K562 (cell line): Measurements from ENCODE around the gene C10orf105. TPM values are rescaled to one million over a fixed set of nuclear protein-coding genes. Genes with fewer than 3 reads are reported as not detected.
A peak's percentile ranks its signal among the peaks of the same experiment; 100 is the strongest.

Experiments used
- ARNT ChIP-seq, 2 experiments: fragments of 450-650 bp; IDR thresholded peaks; 2 replicates each; pipeline ENCODE4 v1.6.1; 2016; ENCODE audit warnings: mild to moderate bottlenecking in 1 of 2
- CHD2 ChIP-seq: IDR thresholded peaks from 2 replicates; pipeline ENCODE4 v1.6.1; 2011; ENCODE audit warnings: low read depth, low read length
- E2F3 ChIP-seq: fragments of 250-450 bp; sonication (Bioruptor Pico); IDR thresholded peaks from 2 replicates; pipeline ENCODE4 v1.4.0; 2020; ENCODE audit warnings: mild to moderate bottlenecking
- EP400 ChIP-seq: fragments of 450-650 bp; IDR thresholded peaks from 2 replicates; pipeline ENCODE4 v1.6.1; 2017; ENCODE audit warnings: antibody characterized with exemption, mild to moderate bottlenecking, moderate library complexity
- ESRRB ChIP-seq: fragments of 250-450 bp; sonication (Bioruptor Pico); IDR thresholded peaks from 2 replicates; pipeline ENCODE4 v1.5.0; 2020; ENCODE audit warnings: mild to moderate bottlenecking, moderate library complexity, borderline replicate concordance
- GTF2E2 ChIP-seq: fragments of 200-800 bp; sonication (Bioruptor generic); IDR thresholded peaks from 2 replicates; pipeline ENCODE4 v1.6.1; 2016; ENCODE audit warnings: missing genetic modification characterization, missing compliant biosample characterization
- KDM4B ChIP-seq, 2 experiments: fragments of 450-650 bp in 1 of 2; sonication (generic) in 1 of 2; IDR thresholded peaks; 2 replicates each; pipeline ENCODE4 v1.6.1; 2016 to 2017; ENCODE audit warnings: borderline replicate concordance in 2 of 2, antibody characterized with exemption in 1 of 2, low read depth in 1 of 2, mild to moderate bottlenecking in 1 of 2
- MCM7 ChIP-seq, 2 experiments: fragments of 450-650 bp; IDR thresholded peaks; 2 replicates each; pipeline ENCODE4 v1.6.1; 2016 to 2018
- MEIS2 ChIP-seq: fragments of 450-650 bp; IDR thresholded peaks from 2 replicates; pipeline ENCODE4 v1.6.1; 2014; ENCODE audit warnings: mild to moderate bottlenecking; ENCODE audit not compliant: partially characterized antibody
- MTA3 ChIP-seq: fragments of 450-650 bp; formaldehyde crosslinking; IDR thresholded peaks from 2 replicates; pipeline ENCODE4 v1.6.1; 2017; ENCODE audit warnings: mild to moderate bottlenecking, borderline replicate concordance
- OTX1 ChIP-seq: fragments of 450-650 bp; formaldehyde crosslinking; IDR thresholded peaks from 2 replicates; pipeline ENCODE4 v1.4.0; 2022; ENCODE audit warnings: mild to moderate bottlenecking
- POLR3A ChIP-seq: IDR thresholded peaks from 2 replicates; pipeline ENCODE4 v1.6.1; 2011; ENCODE audit warnings: borderline replicate concordance, mild to moderate bottlenecking, moderate library complexity; ENCODE audit not compliant: insufficient read length, insufficient read depth; ENCODE audit errors: extremely low read depth
- SFPQ ChIP-seq: fragments of 200-400 bp; formaldehyde crosslinking; IDR thresholded peaks from 2 replicates; pipeline ENCODE4 v1.6.1; 2017; ENCODE audit warnings: mild to moderate bottlenecking, low read depth, low read length, moderate library complexity
- SPI1 ChIP-seq: IDR thresholded peaks from 2 replicates; pipeline ENCODE4 v1.6.1; 2011; ENCODE audit warnings: low read depth, low read length, control low read depth, borderline replicate concordance
- TAF1 ChIP-seq: IDR thresholded peaks from 2 replicates; pipeline ENCODE4 v1.6.1; 2011; ENCODE audit warnings: mild to moderate bottlenecking, low read length, moderate library complexity; ENCODE audit not compliant: insufficient read depth, control insufficient read depth, severe bottlenecking; ENCODE audit errors: extremely low read depth
- TCF7L2 ChIP-seq: fragments of 150-350 bp; IDR thresholded peaks from 2 replicates; pipeline ENCODE4 v1.6.1; 2016; ENCODE audit warnings: low read depth, mild to moderate bottlenecking, low read length, moderate library complexity
- ZBTB2 ChIP-seq: fragments of 450-650 bp; IDR thresholded peaks from 2 replicates; pipeline ENCODE4 v1.6.1; 2016; ENCODE audit warnings: antibody characterized with exemption
- ZNF324 ChIP-seq: fragments of 250-450 bp; sonication (Bioruptor Pico); IDR thresholded peaks from 2 replicates; pipeline ENCODE4 v1.4.0; 2020; ENCODE audit warnings: mild to moderate bottlenecking
- ZNF512 ChIP-seq: IDR thresholded peaks from 2 replicates; pipeline ENCODE4 v1.6.1; 2016; ENCODE audit warnings: missing genetic modification characterization, missing compliant biosample characterization
- ZNF639 ChIP-seq, 2 experiments: fragments of 200-800 bp in 1 of 2; sonication (Bioruptor generic) in 1 of 2; sonication (generic) in 1 of 2; formaldehyde crosslinking in 1 of 2; IDR thresholded peaks in 1 of 2; conservative IDR thresholded peaks in 1 of 2; 2 replicates each; pipeline versions ENCODE4 v1.5.0 to v1.6.1; 2016 to 2020; ENCODE audit warnings: missing compliant biosample characterization in 1 of 2, missing genetic modification characterization in 1 of 2, missing genetic modification reagents in 1 of 2
- ZNF717 ChIP-seq: fragments of 250-450 bp; sonication (Bioruptor Pico); IDR thresholded peaks from 2 replicates; pipeline ENCODE4 v1.5.0; 2021
- polyA plus RNA-seq, 8 experiments: library from polyadenylated mRNA; depleted of rRNA in 4 of 8; stranded (reverse) in 5 of 8; unstranded in 3 of 8; fragments of >200 nt; fragmentation: Nextera tagmentation in 2 of 8; fragmentation: Illumina TruSeq in 1 of 8; extraction: Ambion mirVana in 2 of 8; extraction: Trizol in 1 of 8; gene quantifications; 2 replicates each; pipeline versions ENCODE4 v1.2.1 to v1.2.3, GENCODE V29; 2011 to 2014; ENCODE audit warnings: inconsistent platforms in 1 of 8, missing spikeins in 1 of 8
- total RNA-seq, 7 experiments: library from RNA; depleted of rRNA in 6 of 7; stranded (reverse); fragments of >200 nt in 6 of 7; fragmentation: Illumina TruSeq in 2 of 7; extraction: Trizol in 2 of 7; gene quantifications; 2 replicates each; pipeline versions ENCODE4 v1.2.1 to v1.2.3, GENCODE V29; 2011 to 2021; ENCODE audit warnings: low replicate concordance in 1 of 7

The C10orf105 gene
- total and polyA plus RNA-seq, 9 of the 15 experiments (the other 6 are each of a cell fraction or from before 2014, with no cell fraction given) = 0.03 to 0.25 (median 0.04) TPM; not detected in 3

- TF ChIP-seq SPI1 = peak; percentile 48; the same call in 1 of the 2 replicates
- peak in 1 of 2 experiments; percentile 93; a peak in 1 of 4 replicates for TF ChIP-seq KDM4B (IDR thresholded peaks at IDR 0.05; ENCODE audit: borderline replicate concordance in 2 of 2, low read depth in 1 of 2)
- no peak for TF ChIP-seq OTX1
- 0 out of 4 replicates have a peak, but pooled peaks of 1 of the 2 experiments have one; percentile 45 for TF ChIP-seq ARNT (IDR thresholded peaks at IDR 0.05)
- no peak; the same call in 1 of the 2 replicates for TF ChIP-seq EP400
- TF ChIP-seq ZNF324 = peak; percentile 31; the same call in 1 of the 2 replicates
- peak; percentile 74 for TF ChIP-seq ZBTB2
- TF ChIP-seq ZNF639 (CRISPR knock-in tag; conservative IDR thresholded peaks at IDR 0.05 in 1 of 2, IDR thresholded peaks at IDR 0.05 in 1 of 2) = no peak
- peak; percentile 78; the same call in 1 of the 2 replicates for TF ChIP-seq MTA3
- TF ChIP-seq GTF2E2 = no peak
- TF ChIP-seq MEIS2 = no peak
- TF ChIP-seq TAF1 = peak; percentile 23
- TF ChIP-seq MCM7 (IDR thresholded peaks at IDR 0.05) = no peak
- no peak for TF ChIP-seq ZNF512 (tag)
- TF ChIP-seq E2F3 = peak; percentile 62; the same call in 1 of the 2 replicates
- TF ChIP-seq TCF7L2 = 0 out of 2 replicates have a peak, but pooled peaks have one; percentile 31
- no peak for TF ChIP-seq CHD2
- no peak for TF ChIP-seq POLR3A
- no peak for TF ChIP-seq SFPQ
- no peak for TF ChIP-seq ZNF717
- TF ChIP-seq ESRRB (CRISPR knock-in tag) = no peak
Measured at GRCh38 chr10:71746344-71747037, 26.9 kb upstream of the C10orf105 start (continued).
